Thyroid gland (tissue), 4 donors: ENCODE measurements around the gene MRPL37.

Experiments used
- CTCF ChIP-seq, 6 experiments: fragments of 200-600 bp in 3 of 6; fragments of 450-650 bp in 3 of 6; sonication (generic) in 3 of 6; IDR thresholded peaks; one replicate each; pipeline ENCODE4 v1.5.1; 2016 to 2019; ENCODE audit warnings: antibody characterized with exemption in 6 of 6, mild to moderate bottlenecking in 2 of 6, inconsistent platforms in 1 of 6, moderate library complexity in 1 of 6
- POLR2A ChIP-seq, 2 donors: fragments of 450-650 bp; IDR thresholded peaks; one replicate each; pipeline ENCODE4 v1.6.1; 2017; ENCODE audit warnings: antibody characterized with exemption in 2 of 2, mild to moderate bottlenecking in 2 of 2, moderate library complexity in 1 of 2

- no peak for TF ChIP-seq CTCF (IDR thresholded peaks at IDR 0.05)
- TF ChIP-seq POLR2A (IDR thresholded peaks at IDR 0.05): no peak
These were observed 43.1 kb downstream of the MRPL37 start for GRCh38 chr1:54243022-54243421.
